BE2C (cell line): ENCODE data around the gene FIGNL2.

ENCODE experiments used
- DNase-seq: peaks from one replicate; pipeline ENCODE4 v3.0.0-alpha.2; 2020
- H3K27me3 ChIP-seq: fragments of 250-450 bp; sonication (Bioruptor Pico); 2 replicates; pipeline ENCODE4 v1.5.1; 2020; ENCODE audit warnings: mild to moderate bottlenecking
- H3K36me3 ChIP-seq: fragments of 250-450 bp; sonication (Bioruptor Pico); 2 replicates; pipeline ENCODE4 v1.5.1; 2020; ENCODE audit warnings: mild to moderate bottlenecking
- H3K4me1 ChIP-seq: fragments of 250-450 bp; sonication (Bioruptor Pico); 2 replicates; pipeline ENCODE4 v1.5.1; 2020
- H3K4me3 ChIP-seq: 2 replicates; pipeline ENCODE4 v1.5.1; 2011; ENCODE audit warnings: low read depth, low read length
- H3K9me3 ChIP-seq: fragments of 250-450 bp; sonication (Bioruptor Pico); 2 replicates; pipeline ENCODE4 v1.5.1; 2020
- TF ChIP-seq, protein P1 (sequence below): IDR thresholded peaks from 2 replicates; pipeline ENCODE4 v1.5.1; 2012; ENCODE audit warnings: mild to moderate bottlenecking, low read depth, low read length

FIGNL2 gene

DNA sequence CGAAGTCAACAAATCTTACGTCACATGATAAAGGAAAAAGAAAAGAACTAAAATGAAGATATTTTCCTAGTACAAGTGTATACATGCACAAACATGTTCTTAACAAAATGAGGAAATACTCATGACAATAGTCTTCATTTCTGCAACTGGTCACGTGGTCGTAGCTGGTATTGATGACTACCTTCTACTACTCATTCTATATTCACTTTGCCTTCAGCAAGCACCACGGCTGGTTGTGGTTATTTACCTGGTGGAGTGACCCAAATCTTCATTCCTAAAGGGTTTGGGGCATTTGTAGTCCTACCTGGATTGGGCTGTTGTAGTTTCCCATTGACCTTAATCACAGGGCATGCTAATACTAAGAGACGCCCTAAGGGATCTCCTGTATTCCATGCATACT lies 51.2 kb downstream of the FIGNL2 start:
- no peaks in the 10 kb centered on the region for H3K4me1 ChIP-seq
- no peaks in the 10 kb centered on the region for H3K27me3 ChIP-seq

DNA sequence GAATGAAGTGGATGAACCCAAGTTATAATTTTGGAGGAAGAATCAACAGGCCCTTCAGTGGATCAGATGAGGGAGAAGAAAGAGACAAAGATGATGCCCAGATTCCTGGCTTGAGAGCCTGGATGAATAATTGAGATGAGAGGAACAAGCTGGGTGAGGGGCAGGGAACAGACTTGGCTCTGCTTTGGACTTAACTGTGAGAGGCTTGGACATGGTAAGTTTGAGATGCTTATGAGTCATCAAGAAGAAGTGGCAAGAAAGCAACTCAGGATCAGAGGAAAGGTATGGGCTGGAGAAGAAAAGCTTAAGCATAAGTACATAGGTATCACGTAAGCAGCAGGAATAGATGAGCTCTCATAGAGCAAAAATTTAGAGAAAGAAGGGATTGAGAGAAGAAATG lies 55.3 kb downstream of the FIGNL2 start:
- H3K27me3 ChIP-seq = no peaks in the 10 kb centered on the region
- DNase-seq = no peak
- no peaks in the 10 kb centered on the region for H3K9me3 ChIP-seq
- TF ChIP-seq, protein P1, sequence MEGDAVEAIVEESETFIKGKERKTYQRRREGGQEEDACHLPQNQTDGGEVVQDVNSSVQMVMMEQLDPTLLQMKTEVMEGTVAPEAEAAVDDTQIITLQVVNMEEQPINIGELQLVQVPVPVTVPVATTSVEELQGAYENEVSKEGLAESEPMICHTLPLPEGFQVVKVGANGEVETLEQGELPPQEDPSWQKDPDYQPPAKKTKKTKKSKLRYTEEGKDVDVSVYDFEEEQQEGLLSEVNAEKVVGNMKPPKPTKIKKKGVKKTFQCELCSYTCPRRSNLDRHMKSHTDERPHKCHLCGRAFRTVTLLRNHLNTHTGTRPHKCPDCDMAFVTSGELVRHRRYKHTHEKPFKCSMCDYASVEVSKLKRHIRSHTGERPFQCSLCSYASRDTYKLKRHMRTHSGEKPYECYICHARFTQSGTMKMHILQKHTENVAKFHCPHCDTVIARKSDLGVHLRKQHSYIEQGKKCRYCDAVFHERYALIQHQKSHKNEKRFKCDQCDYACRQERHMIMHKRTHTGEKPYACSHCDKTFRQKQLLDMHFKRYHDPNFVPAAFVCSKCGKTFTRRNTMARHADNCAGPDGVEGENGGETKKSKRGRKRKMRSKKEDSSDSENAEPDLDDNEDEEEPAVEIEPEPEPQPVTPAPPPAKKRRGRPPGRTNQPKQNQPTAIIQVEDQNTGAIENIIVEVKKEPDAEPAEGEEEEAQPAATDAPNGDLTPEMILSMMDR = no peak
- H3K4me1 ChIP-seq = no peaks in the 10 kb centered on the region
- peaks cover 28% of the 10 kb centered on the region for H3K36me3 ChIP-seq
- no peak overlapping the region for H3K4me3 ChIP-seq

More for the DNA sequence above, 51.2 kb downstream of the FIGNL2 start:
- H3K9me3 ChIP-seq = no peaks in the 10 kb centered on the region
- no peak for DNase-seq
- peaks cover 16% of the 10 kb centered on the region for H3K36me3 ChIP-seq
- H3K4me3 ChIP-seq = no peak overlapping the region
- TF ChIP-seq, protein P1 = no peak

DNA sequence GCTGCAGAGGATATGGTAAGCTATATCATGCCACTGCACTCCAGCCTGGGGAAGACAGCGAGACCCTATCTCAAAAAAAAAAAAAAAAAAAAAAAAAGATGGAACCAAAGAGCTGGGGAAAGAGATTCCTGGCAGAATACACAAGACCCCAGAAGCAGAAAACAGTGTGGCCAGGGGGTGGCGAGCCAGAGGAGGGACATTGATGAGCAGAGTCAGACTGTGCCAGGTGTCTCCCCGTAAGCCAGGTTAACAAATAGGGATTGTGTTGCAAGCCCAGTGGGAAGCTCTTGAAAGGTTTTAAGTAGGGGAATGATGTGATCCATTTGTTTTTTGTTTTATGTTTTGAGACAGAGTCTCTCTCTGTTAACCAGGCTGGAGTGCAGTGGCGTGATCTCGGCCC lies 56.1 kb downstream of the FIGNL2 start:
- Histone ChIP-seq H3K4me3 (no peak overlapping the region), H3K27me3 (no peaks in the 10 kb centered on the region)

DNA sequence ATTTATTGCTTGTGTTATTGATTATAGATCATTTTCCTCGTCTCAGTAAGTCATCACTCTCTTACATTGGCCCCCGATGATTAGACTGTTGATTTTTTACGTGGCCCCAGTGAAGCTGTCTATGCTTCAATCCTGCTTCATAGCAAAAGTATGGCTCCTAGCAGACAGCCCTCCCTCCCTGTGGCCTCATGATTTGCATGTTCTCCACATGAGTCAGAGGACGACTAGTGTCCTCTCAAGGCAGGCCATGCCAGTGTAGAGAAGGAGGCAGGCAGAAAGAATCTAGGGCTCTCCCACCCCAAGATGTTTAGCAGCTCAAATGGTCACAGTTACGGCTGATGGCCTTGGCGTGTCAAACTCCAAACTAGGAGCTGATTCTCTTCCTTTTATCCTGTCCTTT lies 59.6 kb downstream of the FIGNL2 start:
- no peaks in the 10 kb centered on the region for H3K27me3 ChIP-seq
- H3K36me3 ChIP-seq = peaks cover 20% of the 10 kb centered on the region
- no peak for DNase-seq

More for the DNA sequence above, 56.1 kb downstream of the FIGNL2 start:
- TF ChIP-seq, protein P1 = no peak
- H3K4me1 ChIP-seq = no peaks in the 10 kb centered on the region
- H3K36me3 ChIP-seq = peaks cover 28% of the 10 kb centered on the region
- H3K9me3 ChIP-seq = no peaks in the 10 kb centered on the region
- DNase-seq = no peak

DNA sequence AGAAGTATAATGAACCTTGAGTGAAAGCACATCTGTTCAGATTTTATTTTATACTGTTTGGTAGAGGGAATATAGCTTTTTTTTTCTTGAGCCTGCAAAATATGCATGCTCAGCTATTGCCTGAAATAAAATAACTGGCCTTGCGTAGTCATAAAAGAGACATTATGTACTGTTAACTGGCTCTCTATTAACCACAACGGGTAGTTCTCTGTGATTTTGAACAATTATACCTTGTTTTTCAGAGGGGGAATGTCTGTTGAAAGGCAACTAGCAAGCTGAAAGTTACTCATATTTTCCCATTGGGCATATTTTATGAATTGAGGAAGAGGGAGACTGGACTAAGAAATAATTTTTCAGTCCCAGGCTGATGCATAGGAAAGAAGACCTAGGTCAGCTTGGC lies 62.6 kb downstream of the FIGNL2 start:
- H3K27me3 ChIP-seq = no peaks in the 10 kb centered on the region
- no peaks in the 10 kb centered on the region for H3K9me3 ChIP-seq
- peaks cover 13% of the 10 kb centered on the region for H3K36me3 ChIP-seq
- DNase-seq = no peak
- no peak overlapping the region for H3K4me3 ChIP-seq
- TF ChIP-seq, protein P1 = no peak
- no peaks in the 10 kb centered on the region for H3K4me1 ChIP-seq

More for the DNA sequence above, 59.6 kb downstream of the FIGNL2 start:
- TF ChIP-seq, protein P1 = no peak
- no peaks in the 10 kb centered on the region for H3K9me3 ChIP-seq
- H3K4me1 ChIP-seq = no peaks in the 10 kb centered on the region
- no peak overlapping the region for H3K4me3 ChIP-seq

DNA sequence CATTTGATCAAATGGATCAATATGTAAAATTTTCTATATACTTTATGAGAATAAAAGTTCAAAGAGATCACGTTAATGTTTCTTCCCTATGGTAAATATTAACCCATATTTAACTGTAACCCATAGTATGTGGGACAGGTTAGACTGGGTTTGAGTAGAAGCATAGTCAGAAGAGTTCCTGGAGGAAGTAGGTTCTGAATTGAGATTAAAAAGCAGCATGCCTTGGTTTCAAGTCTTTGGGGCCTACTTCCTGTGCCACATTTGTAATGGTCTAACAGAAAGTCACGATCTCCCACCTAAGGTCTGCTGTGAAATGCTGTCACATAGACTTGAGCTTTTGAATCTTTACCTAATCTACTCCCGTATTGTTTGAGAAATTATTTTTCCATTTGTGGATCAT lies 63.8 kb downstream of the FIGNL2 start:
- no peak overlapping the region for H3K4me3 ChIP-seq
- H3K9me3 ChIP-seq = no peaks in the 10 kb centered on the region
- DNase-seq = no peak
- H3K4me1 ChIP-seq = no peaks in the 10 kb centered on the region
- H3K36me3 ChIP-seq = peaks cover 5% of the 10 kb centered on the region
- TF ChIP-seq, protein P1 = no peak
- H3K27me3 ChIP-seq = no peaks in the 10 kb centered on the region
